K562 treated with DMSO at 1 percent for 24 hours (cell line): ENCODE data around the gene ARFGAP1. TPM values are rescaled to one million over a fixed set of nuclear protein-coding genes. Genes with fewer than 3 reads are reported as not detected.

Source experiments
- total RNA-seq: library from RNA; unstranded; fragments of 300-600 nt; gene quantifications from 2 replicates; pipeline ENCODE4 v1.2.3, GENCODE V29; 2022; ENCODE audit warnings: low read depth; ENCODE audit not compliant: insufficient read depth

The ARFGAP1 gene
- 72.7 and 84.9 TPM in 2 replicates for total RNA-seq

DNA sequence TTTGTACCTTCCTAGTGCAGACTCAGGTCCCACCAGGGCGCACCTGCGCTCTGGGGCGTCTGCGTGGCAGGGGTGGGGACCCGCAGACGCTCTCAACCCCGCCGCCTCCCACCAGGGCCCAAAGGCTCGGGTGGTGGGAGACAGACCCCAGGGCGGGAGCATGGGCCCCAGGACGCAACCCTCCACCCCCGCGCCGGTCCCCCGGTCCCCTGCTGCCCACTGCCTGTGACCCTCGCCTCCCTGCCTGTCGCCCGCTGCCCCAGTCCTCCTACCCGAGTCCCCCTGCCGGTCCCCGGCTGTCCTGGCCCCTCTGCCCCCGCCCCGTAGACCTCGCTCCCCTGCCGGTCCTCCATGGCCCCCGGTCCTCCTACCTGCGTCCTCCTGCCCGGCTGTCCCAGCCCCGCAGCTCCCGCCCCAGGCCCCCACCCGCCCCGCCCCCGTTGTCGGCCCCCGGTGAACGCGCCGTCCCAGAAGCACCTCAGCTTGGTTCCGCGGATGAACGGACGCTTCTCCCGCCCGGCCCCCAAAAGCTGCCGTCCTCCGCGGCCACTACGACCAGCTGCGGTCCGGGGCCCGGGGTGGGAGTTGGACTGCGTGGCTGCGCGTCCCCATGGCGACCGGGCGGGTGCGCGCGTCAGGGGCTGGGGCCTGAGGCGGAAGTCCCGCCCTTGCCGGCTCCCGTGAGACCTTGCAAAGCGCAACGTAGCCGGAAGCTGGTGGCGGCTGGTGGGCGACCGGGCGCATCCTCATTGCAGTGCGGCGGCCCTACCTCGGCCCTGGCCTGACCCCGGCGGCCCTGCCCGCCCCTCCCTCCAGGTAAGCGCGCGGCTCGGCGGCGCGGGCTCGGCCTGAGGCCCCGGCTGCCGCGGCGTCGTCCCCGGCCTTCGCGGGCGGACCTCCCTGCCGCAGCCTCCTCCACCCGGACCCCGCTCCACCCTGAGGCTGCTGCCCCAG lies at the start of gene ARFGAP1:
Gene ARFGAP1, plus strand, starts transcription at position 709 of the 954 bp plus-strand sequence. CDS start 2,768 bp downstream, outside the sequence.

GRCh38 chr20:63235399-63235983 lies 37.1 kb upstream of the ARFGAP1 start, which contains the start of gene BIRC7:
BIRC7 (plus strand) TSS chr20:63235905; CDS start chr20:63236097, 192 bp downstream.

DNA sequence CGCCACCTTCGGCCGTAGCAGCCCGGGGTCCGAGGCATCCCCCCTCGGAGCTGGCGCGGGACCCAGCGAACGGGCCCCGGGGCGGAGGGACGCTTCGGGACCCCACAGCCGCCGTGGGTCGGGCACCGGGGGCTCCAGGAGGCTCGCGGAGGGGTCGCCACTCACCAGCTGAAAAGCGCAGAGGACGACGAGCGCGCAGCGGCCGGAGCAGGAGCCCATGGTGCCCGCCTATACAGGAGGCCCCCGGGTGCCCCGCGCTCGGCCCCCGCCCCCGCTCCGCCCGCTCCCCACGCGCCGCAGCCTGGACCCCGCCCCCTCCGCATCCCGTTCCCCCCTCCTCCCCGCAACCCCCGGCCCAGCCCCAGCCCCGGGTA lies 18.4 kb upstream of the ARFGAP1 start, which contains the start of gene NKAIN4:
Gene NKAIN4, minus strand, starts transcription at position 232 of the 374 bp plus-strand sequence. Its CDS starts 13 bp downstream, at position 219.

GRCh38 chr20:63292904-63293303 lies 20.3 kb downstream of the ARFGAP1 start, which contains the start of gene COL20A1:
COL20A1 (plus strand) TSS chr20:63293186; CDS start chr20:63295108, 1,922 bp downstream.

Other genes with a start within 250 kb of the ARFGAP1 start
- gene YTHDF1, start 56.7 kb upstream of the ARFGAP1 start, total RNA-seq: 29.7 and 32.3 TPM in 2 replicates
- 0.71 and 0.73 TPM in 2 replicates for gene BIRC7, start 36.9 kb upstream of the ARFGAP1 start, total RNA-seq
- gene NKAIN4, start 18.4 kb upstream of the ARFGAP1 start, total RNA-seq: not detected in 2 replicates
- not detected in 2 replicates for gene COL20A1, start 20.4 kb downstream of the ARFGAP1 start, total RNA-seq
- gene CHRNA4, start 88.5 kb downstream of the ARFGAP1 start, total RNA-seq: not detected in 2 replicates
- gene KCNQ2, start 199.8 kb downstream of the ARFGAP1 start, total RNA-seq: not detected in 2 replicates
- 65.5 and 86.4 TPM in 2 replicates for gene EEF1A2, start 226.3 kb downstream of the ARFGAP1 start, total RNA-seq
- gene PPDPF, start 248.0 kb downstream of the ARFGAP1 start, total RNA-seq: 270 and 283 TPM in 2 replicates